Stomach (tissue), 4 donors: ENCODE data around the gene VSIG10L.

Experiments used
- POLR2A ChIP-seq, 4 donors: fragments of 450-650 bp; IDR thresholded peaks; one replicate each; pipeline ENCODE4 v1.6.1; 2016; ENCODE audit warnings: antibody characterized with exemption in 4 of 4, control low read depth in 2 of 4, mild to moderate bottlenecking in 1 of 4, moderate library complexity in 1 of 4
- TF ChIP-seq, protein P1 (sequence below), 7 experiments: fragments of 450-650 bp in 4 of 7; fragments of 200-600 bp in 3 of 7; sonication (generic) in 3 of 7; IDR thresholded peaks; one replicate each; pipeline ENCODE4 v1.5.1; 2016 to 2019; ENCODE audit warnings: antibody characterized with exemption in 7 of 7, control low read depth in 2 of 7, mild to moderate bottlenecking in 1 of 7

GRCh38 chr19:51366389-51367254, 24.7 kb upstream of the VSIG10L start:
- TF ChIP-seq, protein P1, sequence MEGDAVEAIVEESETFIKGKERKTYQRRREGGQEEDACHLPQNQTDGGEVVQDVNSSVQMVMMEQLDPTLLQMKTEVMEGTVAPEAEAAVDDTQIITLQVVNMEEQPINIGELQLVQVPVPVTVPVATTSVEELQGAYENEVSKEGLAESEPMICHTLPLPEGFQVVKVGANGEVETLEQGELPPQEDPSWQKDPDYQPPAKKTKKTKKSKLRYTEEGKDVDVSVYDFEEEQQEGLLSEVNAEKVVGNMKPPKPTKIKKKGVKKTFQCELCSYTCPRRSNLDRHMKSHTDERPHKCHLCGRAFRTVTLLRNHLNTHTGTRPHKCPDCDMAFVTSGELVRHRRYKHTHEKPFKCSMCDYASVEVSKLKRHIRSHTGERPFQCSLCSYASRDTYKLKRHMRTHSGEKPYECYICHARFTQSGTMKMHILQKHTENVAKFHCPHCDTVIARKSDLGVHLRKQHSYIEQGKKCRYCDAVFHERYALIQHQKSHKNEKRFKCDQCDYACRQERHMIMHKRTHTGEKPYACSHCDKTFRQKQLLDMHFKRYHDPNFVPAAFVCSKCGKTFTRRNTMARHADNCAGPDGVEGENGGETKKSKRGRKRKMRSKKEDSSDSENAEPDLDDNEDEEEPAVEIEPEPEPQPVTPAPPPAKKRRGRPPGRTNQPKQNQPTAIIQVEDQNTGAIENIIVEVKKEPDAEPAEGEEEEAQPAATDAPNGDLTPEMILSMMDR (IDR thresholded peaks at IDR 0.05): no peak
- peak in 1 of 4 donors; percentile 83 for TF ChIP-seq POLR2A (IDR thresholded peaks at IDR 0.05)
